Measurements from ENCODE around the gene UBA52.

- no peak for TF ChIP-seq CTCF (IDR thresholded peaks at IDR 0.05)
- TF ChIP-seq POLR2A (IDR thresholded peaks at IDR 0.05), result no peak
Observed at GRCh38 chr19:18610245-18610555, 38.5 kb downstream of the UBA52 start.
